IMR-90 (cell line): ENCODE results near the gene CDCA7. TPM values are rescaled to one million over a fixed set of nuclear protein-coding genes. Genes with fewer than 3 reads are reported as not detected.

Experiments used
- ATAC-seq: fragments of 200-7000 bp; cut with Tn5 transposase; 2 replicates; pipeline ENCODE4 v1.9.1; 2020; ENCODE audit warnings: low read depth, mild to moderate bottlenecking, moderate library complexity
- BruUV-seq: library from RNA; stranded (reverse); fragments of 400-500 nt; replicated peaks from 2 replicates; lab custom pipeline; 2021; lab: Mats Ljungman, UMichigan
- CTCF ChIA-PET: fragments of 300-600 bp; formaldehyde crosslinking; extraction: SDS; loops from one replicate; lab custom pipeline; 2021; ENCODE audit warnings: antibody characterized with exemption; lab: Yijun Ruan, JAX
- POLR2A ChIA-PET: fragments of 300-600 bp; sonication (Branson Sonifier 250); formaldehyde crosslinking; loops from one replicate; lab custom pipeline; 2022; ENCODE audit warnings: antibody characterized with exemption; ENCODE audit not compliant: unreplicated experiment; lab: Charles Lee
- DNase-seq: peaks from one replicate; pipeline ENCODE4 v3.0.0; 2013
- H2AFZ ChIP-seq: replicated peaks from 2 replicates; pipeline ENCODE3; 2013; ENCODE audit warnings: low read length, mild to moderate bottlenecking; ENCODE audit not compliant: poor library complexity
- H2AK5ac ChIP-seq: 2 replicates; pipeline ENCODE4 v1.6.1; 2013; ENCODE audit warnings: low read depth, low read length, inconsistent platforms
- H2AK9ac ChIP-seq: replicated peaks from 2 replicates; pipeline ENCODE3; 2013; ENCODE audit warnings: mild to moderate bottlenecking, low read depth, low read length, moderate library complexity; ENCODE audit not compliant: poor library complexity
- H2BK120ac ChIP-seq: 2 replicates; pipeline ENCODE4 v1.6.1; 2013; ENCODE audit warnings: low read depth, low read length, inconsistent platforms
- H2BK15ac ChIP-seq: 3 replicates; pipeline ENCODE4 v1.6.1; 2013; ENCODE audit warnings: low read depth, low read length, inconsistent platforms
- H2BK20ac ChIP-seq: 2 replicates; pipeline ENCODE4 v1.6.1; 2013; ENCODE audit warnings: low read depth, mild to moderate bottlenecking, inconsistent platforms, low read length, moderate library complexity
- H2BK5ac ChIP-seq: 2 replicates; pipeline ENCODE4 v1.6.1; 2013; ENCODE audit warnings: mild to moderate bottlenecking, low read depth, low read length, inconsistent platforms; ENCODE audit not compliant: poor library complexity, severe bottlenecking
- H3K14ac ChIP-seq: replicated peaks from 2 replicates; pipeline ENCODE4 v1.6.1; 2013; ENCODE audit warnings: low read depth, low read length, inconsistent platforms
- H3K18ac ChIP-seq: 2 replicates; pipeline ENCODE4 v1.6.1; 2013; ENCODE audit warnings: low read depth, low read length, control low read depth
- H3K23ac ChIP-seq: 2 replicates; pipeline ENCODE4 v1.6.1; 2013; ENCODE audit warnings: low read depth, low read length, inconsistent platforms
- H3K27ac ChIP-seq: 2 replicates; pipeline ENCODE4 v1.5.1; 2013; ENCODE audit warnings: mild to moderate bottlenecking, control low read depth, low read length; ENCODE audit not compliant: insufficient read depth
- H3K27me3 ChIP-seq: 2 replicates; pipeline ENCODE4 v1.6.1; 2013; ENCODE audit warnings: low read length; ENCODE audit not compliant: control insufficient read depth, insufficient read depth
- H3K36me3 ChIP-seq: 2 replicates; pipeline ENCODE4 v1.6.1; 2013; ENCODE audit warnings: low read length, mixed read lengths; ENCODE audit not compliant: control insufficient read depth, insufficient read depth
- H3K4ac ChIP-seq: 2 replicates; pipeline ENCODE4 v1.6.1; 2013; ENCODE audit warnings: low read depth, low read length, inconsistent platforms
- H3K4me1 ChIP-seq: 2 replicates; pipeline ENCODE4 v1.6.1; 2013; ENCODE audit warnings: low read length, mixed read lengths; ENCODE audit not compliant: control insufficient read depth, insufficient read depth
- H3K4me2 ChIP-seq: 2 replicates; pipeline ENCODE4 v1.6.1; 2013; ENCODE audit warnings: low read depth, mild to moderate bottlenecking, control low read depth, low read length, moderate library complexity
- H3K4me3 ChIP-seq: 2 replicates; pipeline ENCODE4 v1.5.1; 2013; ENCODE audit warnings: low read depth, mild to moderate bottlenecking, control low read depth, low read length, moderate library complexity; ENCODE audit not compliant: insufficient read depth
- H3K56ac ChIP-seq: 2 replicates; pipeline ENCODE4 v1.6.1; 2013; ENCODE audit warnings: low read length, inconsistent platforms; ENCODE audit not compliant: insufficient read depth; ENCODE audit errors: extremely low read depth
- H3K79me1 ChIP-seq, 2 experiments: 2 replicates each; pipeline ENCODE4 v1.6.1; 2013; ENCODE audit warnings: low read length in 2 of 2, inconsistent platforms in 1 of 2, low read depth in 1 of 2
- H3K9ac ChIP-seq: 2 replicates; pipeline ENCODE4 v1.6.1; 2013; ENCODE audit warnings: low read depth, low read length, control low read depth
- H3K9me1 ChIP-seq: 2 replicates; pipeline ENCODE4 v1.6.1; 2013; ENCODE audit warnings: low read length, inconsistent platforms; ENCODE audit not compliant: insufficient read depth
- H3K9me3 ChIP-seq: 2 replicates; pipeline ENCODE4 v1.6.1; 2013; ENCODE audit warnings: low read length; ENCODE audit not compliant: control insufficient read depth, insufficient read depth
- H4K20me1 ChIP-seq: 2 replicates; pipeline ENCODE4 v1.6.1; 2013; ENCODE audit warnings: low read length, inconsistent platforms; ENCODE audit not compliant: insufficient read depth
- H4K5ac ChIP-seq: 2 replicates; pipeline ENCODE4 v1.6.1; 2013; ENCODE audit warnings: mild to moderate bottlenecking, low read depth, low read length, control low read depth
- H4K8ac ChIP-seq, 2 experiments: 2 replicates each; pipeline ENCODE4 v1.6.1; 2013; ENCODE audit warnings: low read depth in 2 of 2, low read length in 2 of 2, control low read depth in 1 of 2, inconsistent platforms in 1 of 2
- H4K91ac ChIP-seq: 2 replicates; pipeline ENCODE4 v1.6.1; 2013; ENCODE audit warnings: low read depth, low read length, inconsistent platforms; ENCODE audit not compliant: insufficient read depth
- BHLHE40 ChIP-seq: fragments of 150-350 bp; IDR thresholded peaks from 2 replicates; pipeline ENCODE4 v1.6.1; 2016; ENCODE audit warnings: mild to moderate bottlenecking, low read depth, low read length
- CEBPB ChIP-seq: IDR thresholded peaks from 2 replicates; pipeline ENCODE4 v1.6.1; 2012; ENCODE audit warnings: low read depth, low read length, improper control_type of control experiment
- CHD1 ChIP-seq: IDR thresholded peaks from 2 replicates; pipeline ENCODE4 v1.6.1; 2012; ENCODE audit warnings: low read depth, low read length, improper control_type of control experiment
- FOS ChIP-seq: fragments of 150-350 bp; IDR thresholded peaks from 2 replicates; pipeline ENCODE4 v1.6.1; 2016; ENCODE audit warnings: low read depth, low read length
- MAFK ChIP-seq: IDR thresholded peaks from 2 replicates; pipeline ENCODE4 v1.6.1; 2012; ENCODE audit warnings: low read depth, low read length, improper control_type of control experiment
- MAZ ChIP-seq: IDR thresholded peaks from 2 replicates; pipeline ENCODE4 v1.6.1; 2012; ENCODE audit warnings: low read depth, mild to moderate bottlenecking, low read length, improper control_type of control experiment, moderate library complexity, borderline replicate concordance
- MXI1 ChIP-seq: IDR thresholded peaks from 2 replicates; pipeline ENCODE4 v1.6.1; 2012; ENCODE audit warnings: low read depth, mild to moderate bottlenecking, low read length, moderate library complexity, borderline replicate concordance
- NFE2L2 ChIP-seq: fragments of 150-350 bp; IDR thresholded peaks from 2 replicates; pipeline ENCODE4 v1.6.1; 2016; ENCODE audit warnings: low read depth, mild to moderate bottlenecking, low read length
- POLR2A ChIP-seq: IDR thresholded peaks from 2 replicates; pipeline ENCODE4 v1.6.1; 2012; ENCODE audit warnings: mild to moderate bottlenecking, low read depth, low read length
- RAD21 ChIP-seq: IDR thresholded peaks from 2 replicates; pipeline ENCODE4 v1.6.1; 2012; ENCODE audit warnings: low read length, improper control_type of control experiment
- RCOR1 ChIP-seq: IDR thresholded peaks from 2 replicates; pipeline ENCODE4 v1.6.1; 2012; ENCODE audit warnings: mild to moderate bottlenecking, low read length, improper control_type of control experiment; ENCODE audit not compliant: insufficient replicate concordance
- RFX5 ChIP-seq: IDR thresholded peaks from 2 replicates; pipeline ENCODE4 v1.8.0; 2012; ENCODE audit warnings: low read depth, mild to moderate bottlenecking, low read length, moderate library complexity
- SMC3 ChIP-seq: fragments of 150-350 bp; IDR thresholded peaks from 2 replicates; pipeline ENCODE4 v1.6.1; 2016; ENCODE audit warnings: low read depth, mild to moderate bottlenecking, antibody characterized with exemption, low read length, moderate library complexity
- WGBS, 2 experiments: methylation state at CpG; one replicate each; pipeline versions ENCODE4 v1.1.5 to v1.1.7; 2013; ENCODE audit warnings: missing lambda C conversion rate in 2 of 2; ENCODE audit not compliant: insufficient read length in 1 of 2; ENCODE audit errors: extremely low coverage in 2 of 2; 5-methylcytosine and 5-hydroxymethylcytosine counted together
- dilution Hi-C: fragments of 300-500 bp; cut with HindIII; formaldehyde crosslinking; loops from one replicate; pipeline ENCODE4 v1.14.3; 2018; ENCODE audit warnings: low sequenced_read_pairs; ENCODE audit not compliant: unreplicated experiment
- in situ Hi-C: fragments of 300-500 bp; cut with MboI; formaldehyde crosslinking; loops from 3 replicates; pipeline ENCODE4 v1.14.3; 2019; ENCODE audit warnings: low sequenced_read_pairs, inconsistent platforms, mixed read lengths
- intact Hi-C: fragments of 100-400 bp; cut with micrococcal nuclease; formaldehyde crosslinking; loops from 2 replicates; pipeline ENCODE4 v1.10.0; 2022
- polyA plus RNA-seq, 3 experiments: library from polyadenylated mRNA; depleted of rRNA; stranded (reverse); fragments of >200 nt; gene quantifications; 2 replicates each; pipeline ENCODE4 v1.2.3, GENCODE V29; 2012; ENCODE audit warnings: low replicate concordance in 1 of 3
- total RNA-seq: library from RNA; depleted of rRNA; stranded (reverse); fragments of >200 nt; gene quantifications from 2 replicates; pipeline ENCODE4 v1.2.3, GENCODE V29; 2012
- TF ChIP-seq, protein P1 (sequence below): fragments of 150-350 bp; IDR thresholded peaks from 2 replicates; pipeline ENCODE4 v1.6.1; 2016; ENCODE audit warnings: low read depth, mild to moderate bottlenecking, low read length, moderate library complexity, borderline replicate concordance
- TF ChIP-seq, protein P2 (sequence below): conservative IDR thresholded peaks from 2 replicates; pipeline ENCODE4 v1.5.1; 2012; ENCODE audit warnings: mild to moderate bottlenecking, low read depth, low read length, improper control_type of control experiment
- TF ChIP-seq, protein P3 (sequence below): fragments of 150-350 bp; IDR thresholded peaks from 2 replicates; pipeline ENCODE4 v1.6.1; 2017; ENCODE audit warnings: mild to moderate bottlenecking, antibody characterized with exemption, low read length, low read depth

CDCA7 gene
- total and polyA plus RNA-seq, 2 of the 4 experiments (the other 2 are of a cell fraction), result 12.0 to 18.7 TPM

DNA sequence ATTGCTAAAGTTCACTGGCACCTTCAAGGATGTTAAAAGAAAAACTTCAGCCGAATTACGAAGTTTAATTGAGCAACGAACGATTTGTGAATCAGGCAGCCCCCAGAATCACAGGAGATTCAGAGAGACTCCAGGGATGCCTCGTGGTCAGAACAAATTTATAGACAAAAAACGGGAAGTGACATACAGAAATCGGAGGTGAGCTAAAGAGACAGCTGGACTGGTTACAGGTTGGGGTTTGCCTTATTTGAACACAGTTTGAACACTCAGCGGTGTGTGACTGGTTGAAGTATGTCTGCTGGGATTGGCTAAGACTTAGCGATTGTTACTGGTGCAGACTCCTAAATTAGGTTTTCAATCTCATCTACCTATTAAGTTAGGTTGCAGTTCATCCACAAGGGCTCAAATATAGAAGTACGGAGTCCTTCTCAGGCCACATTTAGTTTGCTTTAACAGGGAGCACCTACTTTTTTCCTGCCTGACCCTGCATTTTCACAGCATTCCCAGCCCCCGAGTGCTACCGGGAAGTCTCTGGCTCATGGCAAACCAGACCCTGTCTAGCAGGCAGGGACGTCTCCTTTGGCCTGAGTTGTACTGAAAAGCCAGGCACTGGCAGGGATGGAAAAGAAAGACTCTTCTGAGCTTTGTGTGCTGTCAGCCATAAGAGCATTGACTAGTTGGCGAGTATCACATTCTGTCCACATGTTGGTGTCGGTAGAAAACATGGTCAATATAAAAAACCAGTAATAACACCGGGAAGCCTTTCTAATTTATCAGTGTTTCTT, 41.1 kb downstream of the CDCA7 start:
- in situ Hi-C loops, result no loop called here
- no peak overlapping the region for H2BK5ac ChIP-seq
- H2AK5ac ChIP-seq, result no peak overlapping the region
- H3K27me3 ChIP-seq, result peaks cover 38% of the 10 kb centered on the region
- H3K56ac ChIP-seq, result no peak overlapping the region
- ChIA-PET CTCF (no interaction called here), POLR2A (no interaction called here)
- no peaks in the 10 kb centered on the region for H3K4me1 ChIP-seq
- no peak overlapping the region for H2BK120ac ChIP-seq
- ATAC-seq (no peak), DNase-seq (no peak)
- no peak overlapping the region for H3K27ac ChIP-seq
- H3K36me3 ChIP-seq, result no peaks in the 10 kb centered on the region
- dilution Hi-C loops, result no loop called here
- H2AK9ac ChIP-seq, result no peak overlapping the region
- intact Hi-C loops, result no loop called here
- no peak overlapping the region for H3K4me3 ChIP-seq
- H4K91ac ChIP-seq, result no peak overlapping the region
- H3K4ac ChIP-seq, result no peak overlapping the region
- H3K23ac ChIP-seq, result no peak overlapping the region
- no peaks in the 10 kb centered on the region for H4K20me1 ChIP-seq
- no peaks in the 10 kb centered on the region for H3K79me1 ChIP-seq
- no peak overlapping the region for H4K5ac ChIP-seq
- WGBS, 2 experiments, result 80% methylated on average over 7 of the region's 16 CpGs; no CpG with 5 or more reads in 1 of the 2 experiments
- BruUV-seq, result no TSS peak
- H2BK20ac ChIP-seq, result no peak overlapping the region
- no peak overlapping the region for H2AFZ ChIP-seq
- H3K4me2 ChIP-seq, result no peak overlapping the region
- H3K14ac ChIP-seq, result no peak overlapping the region
- H3K9me3 ChIP-seq, result no peaks in the 10 kb centered on the region
- TF ChIP-seq BHLHE40 (no peak), RCOR1 (no peak), RAD21 (no peak), RFX5 (no peak), CHD1 (no peak), CEBPB (no peak), SMC3 (no peak), MXI1 (no peak), FOS (no peak), NFE2L2 (no peak), MAFK (no peak), MAZ (no peak), POLR2A (no peak)
- TF ChIP-seq, protein P1, sequence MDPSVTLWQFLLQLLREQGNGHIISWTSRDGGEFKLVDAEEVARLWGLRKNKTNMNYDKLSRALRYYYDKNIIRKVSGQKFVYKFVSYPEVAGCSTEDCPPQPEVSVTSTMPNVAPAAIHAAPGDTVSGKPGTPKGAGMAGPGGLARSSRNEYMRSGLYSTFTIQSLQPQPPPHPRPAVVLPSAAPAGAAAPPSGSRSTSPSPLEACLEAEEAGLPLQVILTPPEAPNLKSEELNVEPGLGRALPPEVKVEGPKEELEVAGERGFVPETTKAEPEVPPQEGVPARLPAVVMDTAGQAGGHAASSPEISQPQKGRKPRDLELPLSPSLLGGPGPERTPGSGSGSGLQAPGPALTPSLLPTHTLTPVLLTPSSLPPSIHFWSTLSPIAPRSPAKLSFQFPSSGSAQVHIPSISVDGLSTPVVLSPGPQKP, result no peak
- TF ChIP-seq, protein P2, sequence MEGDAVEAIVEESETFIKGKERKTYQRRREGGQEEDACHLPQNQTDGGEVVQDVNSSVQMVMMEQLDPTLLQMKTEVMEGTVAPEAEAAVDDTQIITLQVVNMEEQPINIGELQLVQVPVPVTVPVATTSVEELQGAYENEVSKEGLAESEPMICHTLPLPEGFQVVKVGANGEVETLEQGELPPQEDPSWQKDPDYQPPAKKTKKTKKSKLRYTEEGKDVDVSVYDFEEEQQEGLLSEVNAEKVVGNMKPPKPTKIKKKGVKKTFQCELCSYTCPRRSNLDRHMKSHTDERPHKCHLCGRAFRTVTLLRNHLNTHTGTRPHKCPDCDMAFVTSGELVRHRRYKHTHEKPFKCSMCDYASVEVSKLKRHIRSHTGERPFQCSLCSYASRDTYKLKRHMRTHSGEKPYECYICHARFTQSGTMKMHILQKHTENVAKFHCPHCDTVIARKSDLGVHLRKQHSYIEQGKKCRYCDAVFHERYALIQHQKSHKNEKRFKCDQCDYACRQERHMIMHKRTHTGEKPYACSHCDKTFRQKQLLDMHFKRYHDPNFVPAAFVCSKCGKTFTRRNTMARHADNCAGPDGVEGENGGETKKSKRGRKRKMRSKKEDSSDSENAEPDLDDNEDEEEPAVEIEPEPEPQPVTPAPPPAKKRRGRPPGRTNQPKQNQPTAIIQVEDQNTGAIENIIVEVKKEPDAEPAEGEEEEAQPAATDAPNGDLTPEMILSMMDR, result no peak
- TF ChIP-seq, protein P3, sequence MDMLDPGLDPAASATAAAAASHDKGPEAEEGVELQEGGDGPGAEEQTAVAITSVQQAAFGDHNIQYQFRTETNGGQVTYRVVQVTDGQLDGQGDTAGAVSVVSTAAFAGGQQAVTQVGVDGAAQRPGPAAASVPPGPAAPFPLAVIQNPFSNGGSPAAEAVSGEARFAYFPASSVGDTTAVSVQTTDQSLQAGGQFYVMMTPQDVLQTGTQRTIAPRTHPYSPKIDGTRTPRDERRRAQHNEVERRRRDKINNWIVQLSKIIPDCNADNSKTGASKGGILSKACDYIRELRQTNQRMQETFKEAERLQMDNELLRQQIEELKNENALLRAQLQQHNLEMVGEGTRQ, result no peak
- no peak overlapping the region for H3K9ac ChIP-seq
- no peak overlapping the region for H4K8ac ChIP-seq
- H3K9me1 ChIP-seq, result no peaks in the 10 kb centered on the region
- no peak overlapping the region for H2BK15ac ChIP-seq
- no peak overlapping the region for H3K18ac ChIP-seq
